H1 (cell line): ENCODE measurements around the gene NDUFAF8. TPM values are rescaled to one million over a fixed set of nuclear protein-coding genes. Genes with fewer than 3 reads are reported as not detected.
A peak's percentile ranks its signal among the peaks of the same experiment; 100 is the strongest.

Source experiments
- CTCF ChIA-PET: fragments of 300-600 bp; sonication (Branson Sonifier 250); formaldehyde crosslinking; loops from one replicate; lab custom pipeline; 2021; ENCODE audit not compliant: partially characterized antibody; lab: Charles Lee
- POLR2A ChIA-PET: fragments of 300-600 bp; sonication (Branson Sonifier 250); formaldehyde crosslinking; loops from one replicate; lab custom pipeline; 2021; ENCODE audit warnings: inconsistent platforms; ENCODE audit not compliant: partially characterized antibody; lab: Charles Lee
- DNase-seq, 2 experiments: peaks; one replicate each; pipeline versions ENCODE4 v3.0.0 to v3.0.0-alpha.2; 2010 to 2022; ENCODE audit warnings: low spot score in 2 of 2, low read depth in 1 of 2, mixed read lengths in 1 of 2
- FAIRE-seq: peaks from 2 replicates; lab custom pipeline; 2011; peaks lifted over from hg19 to GRCh38; lab: Jason Lieb, UNC
- H2AFZ ChIP-seq: 2 replicates; pipeline ENCODE4 v1.8.1; 2012; ENCODE audit warnings: low read length, inconsistent platforms
- H2AK5ac ChIP-seq: 2 replicates; pipeline ENCODE4 v1.6.1; 2013; ENCODE audit warnings: low read depth, low read length
- H2BK120ac ChIP-seq: replicated peaks from 2 replicates; pipeline ENCODE3; 2013; ENCODE audit warnings: low read depth, low read length, inconsistent platforms
- H2BK12ac ChIP-seq: 2 replicates; pipeline ENCODE4 v1.6.1; 2013; ENCODE audit warnings: low read depth, low read length
- H2BK15ac ChIP-seq: 2 replicates; pipeline ENCODE4 v1.6.1; 2013; ENCODE audit warnings: low read length
- H2BK20ac ChIP-seq: 2 replicates; pipeline ENCODE4 v1.6.1; 2013; ENCODE audit warnings: low read length
- H2BK5ac ChIP-seq: 2 replicates; pipeline ENCODE4 v1.6.1; 2013; ENCODE audit warnings: low read depth, low read length
- H3K14ac ChIP-seq: 2 replicates; pipeline ENCODE4 v1.6.1; 2013; ENCODE audit warnings: inconsistent platforms; ENCODE audit not compliant: insufficient read length
- H3K18ac ChIP-seq: 2 replicates; pipeline ENCODE4 v1.6.1; 2013; ENCODE audit warnings: low read length; ENCODE audit errors: extremely low read depth
- H3K23ac ChIP-seq: 2 replicates; pipeline ENCODE4 v1.6.1; 2013; ENCODE audit warnings: inconsistent platforms; ENCODE audit not compliant: insufficient read length
- H3K23me2 ChIP-seq: 2 replicates; pipeline ENCODE4 v1.6.1; 2013; ENCODE audit warnings: low read depth, low read length
- H3K27ac ChIP-seq: 2 replicates; pipeline ENCODE4 v1.6.1; 2011; ENCODE audit warnings: low read depth, low read length, inconsistent platforms
- H3K27me3 ChIP-seq, 4 experiments: replicated peaks in 1 of 4; 1 replicate in 1 of 4; 2 replicates in 3 of 4; pipeline versions ENCODE4 v1.6.1 to v1.8.1; 2011 to 2013; ENCODE audit warnings: low read length in 3 of 4, mild to moderate bottlenecking in 3 of 4, inconsistent platforms in 2 of 4, mixed read lengths in 2 of 4, moderate library complexity in 1 of 4; ENCODE audit not compliant: control insufficient read depth in 3 of 4, insufficient read depth in 3 of 4; ENCODE audit errors: extremely low read depth in 1 of 4
- H3K36me3 ChIP-seq, 4 experiments: 2 replicates each; pipeline versions ENCODE4 v1.6.1 to v1.8.1; 2011 to 2013; ENCODE audit warnings: mild to moderate bottlenecking in 4 of 4, low read length in 3 of 4, moderate library complexity in 2 of 4, control low read depth in 1 of 4, inconsistent platforms in 1 of 4; ENCODE audit not compliant: insufficient read depth in 4 of 4, control insufficient read depth in 2 of 4
- H3K4ac ChIP-seq: replicated peaks from 2 replicates; pipeline ENCODE3; 2013; ENCODE audit warnings: low read length, low read depth, mixed read lengths, inconsistent platforms; ENCODE audit not compliant: insufficient read length
- H3K4me1 ChIP-seq, 4 experiments: replicated peaks in 1 of 4; 1 replicate in 1 of 4; 2 replicates in 3 of 4; pipeline versions ENCODE4 v1.6.1 to v1.8.1; 2011 to 2013; ENCODE audit warnings: low read length in 3 of 4, inconsistent platforms in 2 of 4, mixed read lengths in 1 of 4; ENCODE audit not compliant: insufficient read depth in 4 of 4, control insufficient read depth in 3 of 4
- H3K4me2 ChIP-seq, 2 experiments: 2 replicates each; pipeline versions ENCODE4 v1.6.1 to v1.8.1; 2011 to 2013; ENCODE audit warnings: low read depth in 2 of 2, low read length in 2 of 2, control low read depth in 1 of 2, inconsistent platforms in 1 of 2, mild to moderate bottlenecking in 1 of 2; ENCODE audit not compliant: insufficient read depth in 1 of 2
- H3K4me3 ChIP-seq, 4 experiments: fragments of 200-600, 300-600 bp in 1 of 4; sonication (generic), shearing (Covaris generic), sonication (Bioruptor Twin) in 1 of 4; 2 replicates each; pipeline versions ENCODE4 v1.5.1 to v1.8.1; 2011 to 2016; ENCODE audit warnings: low read length in 4 of 4, low read depth in 3 of 4, control low read depth in 2 of 4, inconsistent platforms in 2 of 4, mild to moderate bottlenecking in 2 of 4, mixed read lengths in 1 of 4, moderate library complexity in 1 of 4; ENCODE audit not compliant: insufficient read depth in 2 of 4; ENCODE audit errors: extremely low read depth in 1 of 4
- H3K56ac ChIP-seq: replicated peaks from 2 replicates; pipeline ENCODE3; 2013; ENCODE audit warnings: low read depth, mild to moderate bottlenecking, mixed read lengths, low read length, inconsistent platforms; ENCODE audit not compliant: insufficient read length
- H3K79me1 ChIP-seq: 2 replicates; pipeline ENCODE4 v1.6.1; 2013; ENCODE audit warnings: low read depth, low read length, control low read depth
- H3K79me2 ChIP-seq, 2 experiments: 2 replicates each; pipeline versions ENCODE4 v1.6.1 to v1.8.1; 2012 to 2013; ENCODE audit warnings: low read length in 2 of 2, mild to moderate bottlenecking in 2 of 2, inconsistent platforms in 1 of 2; ENCODE audit not compliant: insufficient read depth in 2 of 2, control insufficient read depth in 1 of 2
- H3K9ac ChIP-seq, 4 experiments: replicated peaks in 1 of 4; 1 replicate in 1 of 4; 2 replicates in 3 of 4; pipeline versions ENCODE4 v1.6.1 to v1.8.1; 2011 to 2013; ENCODE audit warnings: low read depth in 3 of 4, low read length in 3 of 4, control low read depth in 2 of 4, mild to moderate bottlenecking in 2 of 4, moderate library complexity in 2 of 4, inconsistent platforms in 1 of 4; ENCODE audit errors: extremely low read depth in 1 of 4
- H3K9me3 ChIP-seq, 2 experiments: 2 replicates each; pipeline versions ENCODE4 v1.6.1 to v1.8.1; 2012 to 2013; ENCODE audit warnings: mild to moderate bottlenecking in 2 of 2, moderate library complexity in 2 of 2, control low read depth in 1 of 2, inconsistent platforms in 1 of 2, low read depth in 1 of 2, low read length in 1 of 2, mixed read lengths in 1 of 2; ENCODE audit not compliant: insufficient read depth in 2 of 2
- H4K20me1 ChIP-seq, 2 experiments: replicated peaks in 1 of 2; 2 replicates each; pipeline versions ENCODE3 to v1.8.1; 2011 to 2013; ENCODE audit warnings: inconsistent platforms in 2 of 2, low read length in 2 of 2, mild to moderate bottlenecking in 1 of 2; ENCODE audit not compliant: insufficient read depth in 2 of 2, control insufficient read depth in 1 of 2
- H4K5ac ChIP-seq: 2 replicates; pipeline ENCODE4 v1.6.1; 2013; ENCODE audit warnings: low read length, low read depth, mixed read lengths, inconsistent platforms; ENCODE audit not compliant: insufficient read length
- H4K8ac ChIP-seq: 2 replicates; pipeline ENCODE4 v1.8.0; 2013; ENCODE audit warnings: mild to moderate bottlenecking, moderate library complexity, low read length, inconsistent platforms; ENCODE audit not compliant: insufficient read depth; ENCODE audit errors: extremely low read depth
- H4K91ac ChIP-seq: replicated peaks from 2 replicates; pipeline ENCODE3; 2013; ENCODE audit warnings: low read length, mixed read lengths, inconsistent platforms; ENCODE audit not compliant: insufficient read length
- BACH1 ChIP-seq: IDR thresholded peaks from 2 replicates; pipeline ENCODE4 v1.6.1; 2012; ENCODE audit warnings: low read length, improper control_type of control experiment
- CHD2 ChIP-seq: IDR thresholded peaks from 2 replicates; pipeline ENCODE4 v1.6.1; 2012; ENCODE audit warnings: low read length, improper control_type of control experiment
- CREB1 ChIP-seq: IDR thresholded peaks from 2 replicates; pipeline ENCODE4 v1.6.1; 2012; ENCODE audit warnings: inconsistent platforms
- CTCF ChIP-seq, 3 experiments: IDR thresholded peaks; 1 replicate in 2 of 3; 2 replicates in 1 of 3; pipeline versions ENCODE4 v1.5.1 to v1.6.1; 2011; ENCODE audit warnings: low read length in 3 of 3, mild to moderate bottlenecking in 3 of 3, inconsistent platforms in 2 of 3, low read depth in 1 of 3, moderate library complexity in 1 of 3; ENCODE audit not compliant: insufficient read depth in 1 of 3; ENCODE audit errors: control extremely low read depth in 1 of 3
- GABPA ChIP-seq: IDR thresholded peaks from 2 replicates; pipeline ENCODE4 v1.6.1; 2011; ENCODE audit warnings: mild to moderate bottlenecking, low read length, moderate library complexity, borderline replicate concordance; ENCODE audit not compliant: insufficient read depth
- NRF1 ChIP-seq: IDR thresholded peaks from 2 replicates; pipeline ENCODE4 v1.6.1; 2011; ENCODE audit warnings: mild to moderate bottlenecking, low read depth, low read length, improper control_type of control experiment
- POLR2AphosphoS5 ChIP-seq: IDR thresholded peaks from 2 replicates; pipeline ENCODE4 v1.6.1; 2011; ENCODE audit warnings: low read depth, low read length
- SIN3A ChIP-seq, 2 experiments: IDR thresholded peaks in 1 of 2; conservative IDR thresholded peaks in 1 of 2; 2 replicates each; pipeline ENCODE4 v1.6.1; 2011 to 2012; ENCODE audit warnings: low read length in 2 of 2, improper control_type of control experiment in 1 of 2, low read depth in 1 of 2, mild to moderate bottlenecking in 1 of 2
- WGBS, 2 experiments: shearing (Covaris generic) in 1 of 2; methylation state at CpG; one replicate each; pipeline versions ENCODE4 v1.1.6 to v1.1.7; 2013 to 2015; ENCODE audit warnings: low lambda C conversion rate in 2 of 2, mixed read lengths in 2 of 2, inconsistent platforms in 1 of 2, low coverage in 1 of 2, missing lambda C conversion rate in 1 of 2; ENCODE audit not compliant: insufficient replicate concordance in 2 of 2, insufficient coverage in 1 of 2, insufficient read length in 1 of 2; ENCODE audit errors: extremely low coverage in 1 of 2, missing lambda C conversion rate in 1 of 2; 5-methylcytosine and 5-hydroxymethylcytosine counted together
- polyA plus RNA-seq, 7 experiments: library from polyadenylated mRNA; depleted of rRNA in 3 of 7; stranded (reverse) in 5 of 7; unstranded in 2 of 7; fragments of >200 nt in 5 of 7; fragments of 200-250 nt in 2 of 7; gene quantifications; 1 replicate in 5 of 7; 2 replicates in 1 of 7; 4 replicates in 1 of 7; pipeline versions ENCODE4 v1.2.1 to v1.2.3, GENCODE V29; 2011 to 2013; ENCODE audit warnings: missing spikeins in 2 of 7, mixed read lengths in 2 of 7
- total RNA-seq: library from RNA; stranded (reverse); fragmentation: NEBNext Ultra II Directional; extraction: Animal tissue kit (Norgen Biotek cat#: 25700); gene quantifications from 2 replicates; pipeline ENCODE4 v1.2.1, GENCODE V29; 2021

Gene NDUFAF8
- total and polyA plus RNA-seq, 2 of the 8 experiments (the other 6 are each of a cell fraction or from before 2014, with no cell fraction given), result 48.9 to 91.1 TPM

DNA sequence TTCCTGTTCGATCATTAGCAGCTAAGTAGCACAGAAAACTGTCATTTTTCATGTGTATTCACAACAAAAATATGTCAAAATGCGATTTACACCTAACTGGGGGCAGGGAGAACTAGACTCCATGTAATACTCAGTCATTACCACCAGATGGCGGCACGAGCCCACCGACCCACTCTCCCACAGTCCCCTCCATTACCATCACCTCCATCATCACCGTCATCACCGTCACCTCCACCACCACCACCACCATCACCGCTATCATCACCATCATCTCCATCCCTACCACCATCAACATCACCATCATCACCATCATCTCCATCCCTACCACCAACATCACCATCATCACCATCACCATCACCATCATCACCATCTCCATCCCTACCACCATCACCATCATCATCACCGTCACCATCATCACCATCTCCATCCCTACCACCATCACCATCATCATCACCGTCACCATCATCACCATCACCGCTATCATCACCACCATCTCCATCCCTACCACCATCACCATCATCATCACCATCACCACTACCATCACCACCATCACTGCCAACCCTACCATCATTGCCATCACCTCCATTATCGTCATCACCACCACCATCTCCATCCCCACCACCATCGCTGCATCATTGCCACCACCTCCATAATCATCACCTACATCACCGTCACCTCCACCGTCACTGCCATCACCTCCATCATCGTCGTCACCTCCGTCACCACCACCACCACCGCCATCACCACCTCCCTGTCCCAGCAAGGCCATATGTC lies 14.4 kb downstream of the NDUFAF8 start:
- Histone ChIP-seq H4K91ac (no peak overlapping the region), H3K4ac (no peak overlapping the region), H3K23ac (no peak overlapping the region), H3K18ac (no peak overlapping the region), H3K79me1 (no peaks in the 10 kb centered on the region), H3K36me3 (no peaks in the 10 kb centered on the region; a peak in 1 of 8 replicates), H3K56ac (peak overlapping the region; percentile 91), H4K8ac (no peak overlapping the region; the same call in 1 of the 2 replicates), H4K20me1 (peaks cover 0 to 13% of the 10 kb centered on the region in 2 experiments), H2AK5ac (no peak overlapping the region), H3K4me2 (no peak overlapping the region), H2BK5ac (no peak overlapping the region), H3K27ac (no peak overlapping the region), H2BK15ac (no peak overlapping the region), H3K4me3 (no peak overlapping the region), H3K23me2 (peaks cover 6% of the 10 kb centered on the region; the same call in 1 of the 2 replicates), H2BK20ac (no peak overlapping the region), H3K14ac (no peak overlapping the region), H2AFZ (no peak overlapping the region), H3K4me1 (peaks cover 0 to 8% (median 2%) of the 10 kb centered on the region in 4 experiments; a peak in 3 of 7 replicates), H2BK120ac (no peak overlapping the region), H3K9ac (no peak overlapping the region), H2BK12ac (no peak overlapping the region), H3K79me2 (no peaks in the 10 kb centered on the region), H3K9me3 (no peaks in the 10 kb centered on the region), H4K5ac (peak overlapping the region; percentile 11), H3K27me3 (no peaks in the 10 kb centered on the region)
- DNase-seq, result peak in 1 of 2 experiments; percentile 74
- ChIA-PET CTCF (interaction anchor here (0.6 to 7.0 kb wide), 47 partner anchors 9 to 722 kb away, joined by 3 to 50 read pairs (median 4); partner anchors contain the start of genes BAHCC1, CEP131, FAAP100 and NDUFAF8), POLR2A (no interaction called here)
- FAIRE-seq, result peak; percentile 91
- WGBS, 2 experiments, result 72% methylated on average over 19 of the region's 19 CpGs; no CpG with 5 or more reads in 1 of the 2 experiments
- TF ChIP-seq BACH1 (0 out of 2 replicates have a peak, but pooled peaks have one; percentile 16), CTCF (IDR thresholded peaks at IDR 0.05; ENCODE audit: control extremely low read depth in 1 of 3, insufficient read depth in 1 of 3, low read depth in 1 of 3, low read length in 3 of 3) (peak; percentile 74 to 88 (median 87)), NRF1 (no peak), SIN3A (conservative IDR thresholded peaks at IDR 0.05 in 1 of 2, IDR thresholded peaks at IDR 0.05 in 1 of 2; ENCODE audit: low read depth in 1 of 2, low read length in 2 of 2) (0 out of 4 replicates have a peak, but pooled peaks of 1 of the 2 experiments have one; percentile 22), CHD2 (0 out of 2 replicates have a peak, but pooled peaks have one; percentile 30), GABPA (0 out of 2 replicates have a peak, but pooled peaks have one; percentile 18), CREB1 (peak; percentile 62; the same call in 1 of the 2 replicates), POLR2AphosphoS5 (no peak; the same call in 1 of the 2 replicates)
